Measurements from ENCODE around the gene MAK. TPM values are rescaled to one million over a fixed set of nuclear protein-coding genes. Genes with fewer than 3 reads are reported as not detected.

The MAK gene
- total RNA-seq, 1 experiment from 2014 or later, result 0.06 TPM

DNA sequence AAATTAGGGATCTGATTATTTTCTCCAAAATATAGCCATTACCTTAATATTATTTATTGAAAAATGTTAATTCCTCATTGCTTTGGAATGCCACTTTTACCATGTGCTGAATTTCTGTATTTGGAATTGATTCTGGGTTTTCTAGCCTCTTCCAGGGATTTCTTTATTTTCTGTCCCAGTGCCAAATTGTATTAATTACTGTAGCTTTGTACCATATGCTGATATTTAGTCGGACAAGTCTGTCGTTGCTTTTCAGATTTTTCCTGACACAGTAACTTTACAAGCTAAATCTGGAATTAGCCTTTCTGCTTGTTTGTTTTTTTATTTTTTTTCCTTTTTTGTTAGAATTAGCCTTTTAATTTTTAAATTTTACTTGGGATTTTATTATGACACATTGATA lies 101.6 kb downstream of the MAK start:
- Histone ChIP-seq H3K4me3 (ENCODE audit: low read depth, low read length, poor library complexity, severe bottlenecking) (no peak overlapping the region), H3K27me3 (replicated peaks; ENCODE audit: insufficient read depth, low read depth, low read length, poor library complexity) (no peaks in the 10 kb centered on the region), H3K9me3 (ENCODE audit: low read depth, low read length, poor library complexity, severe bottlenecking) (no peaks in the 10 kb centered on the region), H3K36me3 (ENCODE audit: insufficient read depth, low read length, poor library complexity, severe bottlenecking) (no peaks in the 10 kb centered on the region), H3K27ac (ENCODE audit: low read depth, low read length, poor library complexity, severe bottlenecking) (no peak overlapping the region), H3K4me1 (ENCODE audit: insufficient read depth, low read length, poor library complexity, severe bottlenecking) (no peaks in the 10 kb centered on the region)
- BruUV-seq (replicated peaks), result no TSS peak
- ChIA-PET POLR2A (ENCODE audit: low non-redundant PET) (no interaction called here), CTCF (no interaction called here)
- DNase-seq (ENCODE audit: low spot score), result no peak
- TF ChIP-seq, protein P1, sequence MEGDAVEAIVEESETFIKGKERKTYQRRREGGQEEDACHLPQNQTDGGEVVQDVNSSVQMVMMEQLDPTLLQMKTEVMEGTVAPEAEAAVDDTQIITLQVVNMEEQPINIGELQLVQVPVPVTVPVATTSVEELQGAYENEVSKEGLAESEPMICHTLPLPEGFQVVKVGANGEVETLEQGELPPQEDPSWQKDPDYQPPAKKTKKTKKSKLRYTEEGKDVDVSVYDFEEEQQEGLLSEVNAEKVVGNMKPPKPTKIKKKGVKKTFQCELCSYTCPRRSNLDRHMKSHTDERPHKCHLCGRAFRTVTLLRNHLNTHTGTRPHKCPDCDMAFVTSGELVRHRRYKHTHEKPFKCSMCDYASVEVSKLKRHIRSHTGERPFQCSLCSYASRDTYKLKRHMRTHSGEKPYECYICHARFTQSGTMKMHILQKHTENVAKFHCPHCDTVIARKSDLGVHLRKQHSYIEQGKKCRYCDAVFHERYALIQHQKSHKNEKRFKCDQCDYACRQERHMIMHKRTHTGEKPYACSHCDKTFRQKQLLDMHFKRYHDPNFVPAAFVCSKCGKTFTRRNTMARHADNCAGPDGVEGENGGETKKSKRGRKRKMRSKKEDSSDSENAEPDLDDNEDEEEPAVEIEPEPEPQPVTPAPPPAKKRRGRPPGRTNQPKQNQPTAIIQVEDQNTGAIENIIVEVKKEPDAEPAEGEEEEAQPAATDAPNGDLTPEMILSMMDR (conservative IDR thresholded peaks at IDR 0.05; ENCODE audit: low read depth, low read length), result no peak
- no peak for TF ChIP-seq EZH2 (IDR thresholded peaks at IDR 0.05; ENCODE audit: borderline replicate concordance, low read depth, low read length, poor library complexity, severe bottlenecking)
- intact Hi-C loops (cut with micrococcal nuclease; ENCODE audit: unreplicated experiment), result no loop called here

DNA sequence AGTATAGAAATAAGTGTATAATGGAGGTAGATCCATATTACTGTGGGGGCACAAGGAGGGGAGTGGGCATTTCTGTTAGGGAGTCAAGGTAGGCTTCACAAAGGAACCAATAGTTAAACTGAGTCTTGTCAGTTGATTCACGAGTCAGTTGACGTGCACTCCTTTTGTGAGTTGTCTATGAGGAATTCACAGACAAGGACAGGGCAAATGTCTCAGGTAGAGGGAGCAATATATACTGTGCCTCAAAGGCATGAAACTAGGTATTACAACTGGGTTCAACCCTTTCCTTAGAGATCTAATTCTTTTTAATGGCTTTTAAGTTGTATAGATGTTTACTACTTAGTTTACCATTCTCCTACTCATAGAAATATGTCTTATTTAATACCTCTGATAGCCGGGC lies 104.5 kb downstream of the MAK start:
- CTCF ChIA-PET, result no interaction called here

DNA sequence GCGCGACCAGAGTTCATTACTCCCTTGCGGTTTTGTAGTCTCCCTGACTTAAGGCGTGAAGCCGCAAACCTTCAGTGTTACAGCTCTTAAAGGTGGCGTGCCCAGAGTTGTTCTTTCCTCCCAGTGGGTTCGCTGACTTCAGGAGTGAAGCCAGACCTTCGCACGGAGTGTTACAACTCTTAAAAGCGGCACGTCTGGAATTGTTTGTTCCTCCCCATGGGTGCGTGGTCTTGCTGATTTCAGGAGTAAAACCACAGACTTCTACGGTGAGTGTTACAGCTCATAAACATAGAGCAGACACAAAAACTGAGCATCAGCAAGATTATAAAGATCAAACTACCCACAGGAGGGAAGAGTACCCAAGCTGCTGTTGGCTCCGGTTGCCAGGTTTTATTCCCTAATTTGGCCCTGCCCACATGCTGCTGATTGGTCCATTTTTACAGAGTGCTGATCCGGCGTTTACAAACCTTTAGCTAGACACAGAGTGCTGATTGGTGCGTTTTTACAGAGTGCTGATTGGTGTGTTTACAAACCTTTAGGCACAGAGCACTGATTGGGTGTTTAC lies 105.1 kb downstream of the MAK start:
- H3K4me3 ChIP-seq (ENCODE audit: low read depth, low read length, poor library complexity, severe bottlenecking), result no peak overlapping the region
- H3K9me3 ChIP-seq (ENCODE audit: low read depth, low read length, poor library complexity, severe bottlenecking), result no peaks in the 10 kb centered on the region
- ChIA-PET CTCF (no interaction called here), POLR2A (ENCODE audit: low non-redundant PET) (no interaction called here)
- peaks cover 10% of the 10 kb centered on the region for H3K36me3 ChIP-seq (ENCODE audit: insufficient read depth, low read length, poor library complexity, severe bottlenecking)
- H3K4me1 ChIP-seq (ENCODE audit: insufficient read depth, low read length, poor library complexity, severe bottlenecking), result no peaks in the 10 kb centered on the region
- DNase-seq (ENCODE audit: low spot score), result no peak
- intact Hi-C loops (cut with micrococcal nuclease; ENCODE audit: unreplicated experiment), result no loop called here
- BruUV-seq (replicated peaks), result no TSS peak
- TF ChIP-seq, protein P1 (conservative IDR thresholded peaks at IDR 0.05; ENCODE audit: low read depth, low read length), result no peak
- H3K27ac ChIP-seq (ENCODE audit: low read depth, low read length, poor library complexity, severe bottlenecking), result no peak overlapping the region
- no peaks in the 10 kb centered on the region for H3K27me3 ChIP-seq (replicated peaks; ENCODE audit: insufficient read depth, low read depth, low read length, poor library complexity)

More for the DNA sequence above, 104.5 kb downstream of the MAK start:
- POLR2A ChIA-PET (ENCODE audit: low non-redundant PET), result no interaction called here
- no peaks in the 10 kb centered on the region for H3K9me3 ChIP-seq (ENCODE audit: low read depth, low read length, poor library complexity, severe bottlenecking)
- H3K4me3 ChIP-seq (ENCODE audit: low read depth, low read length, poor library complexity, severe bottlenecking), result no peak overlapping the region
- no TSS peak for BruUV-seq (replicated peaks)
- no peak overlapping the region for H3K27ac ChIP-seq (ENCODE audit: low read depth, low read length, poor library complexity, severe bottlenecking)
- TF ChIP-seq EZH2 (IDR thresholded peaks at IDR 0.05; ENCODE audit: borderline replicate concordance, low read depth, low read length, poor library complexity, severe bottlenecking), result no peak
- TF ChIP-seq, protein P1 (conservative IDR thresholded peaks at IDR 0.05; ENCODE audit: low read depth, low read length), result no peak
- no peak for DNase-seq (ENCODE audit: low spot score)
- no peaks in the 10 kb centered on the region for H3K4me1 ChIP-seq (ENCODE audit: insufficient read depth, low read length, poor library complexity, severe bottlenecking)
- no peaks in the 10 kb centered on the region for H3K27me3 ChIP-seq (replicated peaks; ENCODE audit: insufficient read depth, low read depth, low read length, poor library complexity)
- H3K36me3 ChIP-seq (ENCODE audit: insufficient read depth, low read length, poor library complexity, severe bottlenecking), result peaks cover 6% of the 10 kb centered on the region
- intact Hi-C loops (cut with micrococcal nuclease; ENCODE audit: unreplicated experiment), result no loop called here

All from A673 (cell line).